GM15510 (cell line): ENCODE results near the gene OST4.

Source experiments
- POLR2A ChIP-seq: IDR thresholded peaks from 3 replicates; pipeline ENCODE4 v1.6.1; 2011; ENCODE audit warnings: borderline replicate concordance; ENCODE audit not compliant: insufficient read length; ENCODE audit errors: extremely low read depth

The OST4 gene

GRCh38 chr2:27032495-27033252, 38.8 kb downstream of the OST4 start, which contains the start of gene TMEM214:
Gene TMEM214, plus strand, starts transcription at chr2:27032965. Its CDS starts 51 bp downstream, at chr2:27033016.
- peak; percentile 81 for TF ChIP-seq POLR2A

- TF ChIP-seq POLR2A: no peak
Measured at GRCh38 chr2:27029051-27029450, 42.4 kb downstream of the OST4 start.

DNA sequence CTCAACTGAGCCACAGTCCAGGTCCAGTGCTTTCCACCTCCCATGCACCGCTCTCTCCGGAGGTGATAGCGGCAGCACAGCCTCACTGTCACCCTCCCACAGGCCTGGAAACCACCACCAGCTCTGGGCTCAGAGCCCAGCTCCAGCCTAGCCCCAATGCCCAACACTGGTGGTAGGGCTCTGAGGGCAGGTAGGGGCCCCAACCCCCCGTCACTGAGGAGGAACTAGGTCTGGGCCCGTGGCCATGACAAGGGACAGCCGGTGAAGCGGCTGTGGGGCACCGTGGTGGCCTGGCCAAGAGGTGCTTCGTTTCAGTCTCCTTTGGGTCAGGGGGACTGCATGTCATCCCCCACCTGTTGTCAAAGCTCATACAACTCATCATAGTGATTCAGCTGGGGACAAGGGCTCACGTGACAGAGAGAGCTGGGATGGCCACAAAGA, 44.2 kb downstream of the OST4 start:
- TF ChIP-seq POLR2A: no peak

GRCh38 chr2:27025861-27026851, 45.3 kb downstream of the OST4 start:
- no peak for TF ChIP-seq POLR2A

- TF ChIP-seq POLR2A: no peak
Measured at GRCh38 chr2:27025281-27025800, 46.1 kb downstream of the OST4 start.

- TF ChIP-seq POLR2A: no peak
Measured at GRCh38 chr2:27024812-27025211, 46.6 kb downstream of the OST4 start.

GRCh38 chr2:27024188-27024587, 47.3 kb downstream of the OST4 start:
- TF ChIP-seq POLR2A: no peak

DNA sequence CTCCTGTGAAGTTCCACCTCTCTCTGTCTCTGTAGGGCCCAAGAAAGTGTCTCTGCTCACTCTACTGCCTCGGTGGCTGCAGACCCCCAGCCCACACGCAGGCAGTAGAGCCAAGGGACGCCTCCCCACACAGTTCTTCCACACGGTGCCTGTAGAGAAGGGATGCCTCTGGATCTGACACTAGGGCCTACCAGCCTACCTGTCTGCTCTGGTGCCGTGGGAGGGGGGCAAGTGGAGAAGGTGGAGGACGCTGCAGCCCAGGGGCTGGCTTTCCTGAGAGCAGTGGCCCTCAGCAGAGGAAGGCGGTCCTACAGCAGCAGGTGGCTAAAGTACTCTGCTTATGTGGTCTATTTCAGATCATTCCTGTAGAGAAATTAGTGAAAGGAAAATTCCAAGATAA, 47.7 kb downstream of the OST4 start:
- no peak for TF ChIP-seq POLR2A

GRCh38 chr2:27021253-27022049, 50.0 kb downstream of the OST4 start:
- no peak for TF ChIP-seq POLR2A
